HG03457 (cell line): ENCODE results near the gene ALX3.
"Not testable (repeated sequence)": the region's sequence is repeated elsewhere in the genome, so short reads cannot be mapped to it uniquely, and the experiment has no call there.

Source experiments
- ATAC-seq: cut with Tn5 transposase; IDR thresholded peaks from one replicate; pipeline ENCODE4 v1.9.1; 2021; ENCODE audit warnings: moderate number of reproducible peaks; ENCODE audit not compliant: unreplicated experiment

ALX3 gene

GRCh38 chr1:110089561-110090275 is 19.2 kb upstream of the ALX3 start:
- ATAC-seq, result no peak

DNA sequence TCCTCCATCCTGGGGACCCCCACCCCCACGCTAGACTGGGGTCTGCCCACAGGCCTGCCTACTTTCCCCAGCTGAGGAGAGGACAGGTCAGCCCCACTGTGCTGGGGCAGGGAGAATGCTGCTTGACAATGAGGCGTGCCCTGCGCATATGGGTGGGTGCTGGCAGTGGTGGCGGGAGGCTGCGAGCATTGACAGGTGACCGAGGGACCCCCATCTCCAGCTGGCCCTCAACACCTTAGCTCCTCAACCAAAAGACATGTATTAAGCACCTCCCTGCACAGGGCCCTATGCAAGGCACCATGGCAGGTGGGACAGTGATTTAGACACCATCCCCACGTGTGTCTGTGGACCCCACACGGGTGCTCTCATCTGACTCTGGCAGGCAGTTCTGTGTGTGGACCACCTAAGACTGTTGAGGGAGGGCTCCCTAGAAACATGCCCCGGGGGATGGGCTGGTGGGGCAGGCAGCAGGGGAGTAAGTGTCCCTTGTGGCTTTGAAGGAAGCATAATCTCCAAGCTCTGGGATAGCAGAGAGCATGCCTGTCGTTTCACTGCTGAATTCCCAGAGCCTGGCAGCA is 18.4 kb upstream of the ALX3 start:
- no peak for ATAC-seq

GRCh38 chr1:110087812-110088738 is 17.6 kb upstream of the ALX3 start:
- ATAC-seq, result no peak

DNA sequence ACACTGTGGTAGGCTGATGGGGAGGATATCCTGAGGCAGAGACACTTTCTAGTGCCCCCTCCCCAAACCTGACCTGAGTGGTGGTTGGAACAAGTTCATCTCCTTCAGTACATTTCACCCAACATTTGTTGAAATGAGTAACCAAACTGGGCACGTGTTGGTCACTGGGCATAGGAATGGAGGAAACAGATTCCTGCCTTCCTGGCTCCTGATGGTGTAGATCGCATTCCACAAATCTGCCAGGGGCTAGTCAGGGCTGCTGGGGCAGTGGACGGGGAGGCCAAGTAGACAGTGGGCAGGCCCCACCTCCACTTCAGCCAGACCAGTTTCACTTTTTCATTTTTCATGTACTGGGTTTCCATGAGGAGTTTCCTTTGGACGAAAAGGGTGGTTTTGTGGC is 16.5 kb upstream of the ALX3 start:
- no peak for ATAC-seq

- ATAC-seq, result no peak
These were observed 15.2 kb upstream of the ALX3 start for GRCh38 chr1:110085671-110086070.

DNA sequence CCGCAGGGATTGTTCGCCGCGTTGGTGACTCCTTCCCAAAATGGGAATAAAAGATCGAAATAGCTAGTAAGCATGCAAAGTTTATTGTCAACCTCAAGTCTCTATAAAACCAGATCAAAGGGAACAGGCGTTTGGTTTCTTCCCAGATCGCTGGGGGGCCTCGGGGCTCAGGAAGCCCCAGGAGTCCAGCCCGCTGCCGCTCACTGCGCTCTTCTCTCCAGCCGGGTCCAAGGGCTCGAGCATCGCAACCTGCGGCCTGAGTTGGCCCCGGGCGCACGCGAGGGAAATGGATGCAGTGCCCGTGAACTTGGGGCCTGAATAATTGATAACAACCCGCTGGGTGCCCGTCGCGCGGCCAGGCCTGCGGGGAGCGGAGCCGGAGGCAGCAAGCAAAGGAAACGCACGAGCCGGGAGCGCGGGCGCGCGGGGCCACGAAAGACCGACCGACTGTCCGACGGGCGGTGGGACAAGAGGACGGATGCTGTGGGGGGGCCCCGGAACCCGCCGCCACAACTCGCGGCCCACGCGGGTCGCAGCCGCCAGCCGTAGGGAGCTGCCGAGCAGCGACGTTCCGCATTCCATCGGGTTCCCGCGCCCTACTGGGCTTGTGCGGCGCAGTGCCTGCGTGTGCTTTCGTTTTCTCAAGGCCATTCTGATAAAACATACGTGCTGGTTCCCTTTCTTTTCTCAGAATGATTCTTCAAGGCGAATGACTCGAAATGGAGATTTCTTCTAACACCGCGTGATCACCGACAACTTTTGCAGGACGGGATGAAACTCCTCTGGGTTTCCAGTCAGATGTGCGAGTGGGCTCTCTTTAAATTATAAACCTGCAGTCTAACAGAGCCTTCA is 14.0 kb upstream of the ALX3 start:
- no peak for ATAC-seq

DNA sequence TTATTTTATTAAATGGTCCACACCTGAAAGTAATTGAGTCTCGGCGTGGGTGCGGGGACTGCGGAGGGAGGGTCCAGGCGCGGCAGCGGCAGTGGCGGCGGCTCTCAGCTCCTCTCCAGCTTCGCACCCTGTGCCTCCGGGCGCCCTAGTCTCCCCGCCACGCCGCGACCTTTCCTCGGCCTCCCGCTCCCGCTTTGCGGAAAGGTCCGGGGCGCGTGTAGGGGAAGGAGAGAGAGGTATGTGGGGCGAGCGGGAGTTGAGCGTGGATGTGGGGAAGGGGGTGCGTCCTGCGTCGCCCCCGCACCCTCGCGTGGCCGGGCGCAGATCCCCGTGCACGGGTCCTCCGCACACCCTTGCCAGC is 13.4 kb upstream of the ALX3 start:
- ATAC-seq, result no peak

DNA sequence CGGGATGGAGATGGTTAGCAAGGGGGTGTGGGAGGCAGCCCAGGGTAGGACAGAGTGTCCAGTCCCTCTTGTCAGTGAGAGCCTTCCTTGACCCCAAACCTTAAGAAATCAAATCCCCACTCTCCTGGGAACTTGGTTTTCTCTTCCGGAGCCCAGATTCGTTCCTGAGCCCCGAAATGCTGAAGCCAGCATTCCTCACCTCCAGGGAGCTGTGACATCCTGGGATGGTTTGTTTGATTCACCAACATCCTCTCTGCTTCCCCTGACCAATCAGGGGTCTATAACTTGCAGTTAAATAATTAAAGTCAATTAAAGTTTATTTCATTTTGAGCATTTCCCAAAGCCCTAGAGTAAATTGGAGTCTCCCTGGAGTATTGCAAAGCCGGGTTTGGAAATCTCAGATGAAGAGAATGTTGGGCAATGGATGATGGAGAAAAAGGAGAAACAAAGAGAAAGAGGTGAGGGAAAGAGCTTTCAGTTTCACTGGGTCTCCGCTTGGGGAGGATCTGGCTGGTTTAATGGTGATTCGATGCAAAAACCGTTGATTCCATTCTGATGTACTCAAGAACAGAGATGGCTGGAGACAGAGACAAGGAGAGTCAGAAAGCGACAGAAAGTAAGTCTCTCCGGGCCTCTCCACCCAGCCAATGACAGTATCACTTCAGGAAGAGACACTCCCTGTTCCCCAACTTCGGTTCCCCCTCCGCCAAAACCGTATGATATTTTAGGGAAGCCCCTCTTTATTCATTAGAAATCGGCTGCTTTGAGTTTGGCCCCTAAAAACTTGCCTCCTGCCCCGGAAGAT is 12.8 kb upstream of the ALX3 start:
- ATAC-seq, result no peak

GRCh38 chr1:110082477-110082876 is 12.0 kb upstream of the ALX3 start:
- no peak for ATAC-seq

- ATAC-seq, result no peak
These were observed 10.6 kb upstream of the ALX3 start for GRCh38 chr1:110081061-110081460.

- ATAC-seq, result not testable (repeated sequence)
These were observed 9.5 kb upstream of the ALX3 start for GRCh38 chr1:110079995-110080394.

DNA sequence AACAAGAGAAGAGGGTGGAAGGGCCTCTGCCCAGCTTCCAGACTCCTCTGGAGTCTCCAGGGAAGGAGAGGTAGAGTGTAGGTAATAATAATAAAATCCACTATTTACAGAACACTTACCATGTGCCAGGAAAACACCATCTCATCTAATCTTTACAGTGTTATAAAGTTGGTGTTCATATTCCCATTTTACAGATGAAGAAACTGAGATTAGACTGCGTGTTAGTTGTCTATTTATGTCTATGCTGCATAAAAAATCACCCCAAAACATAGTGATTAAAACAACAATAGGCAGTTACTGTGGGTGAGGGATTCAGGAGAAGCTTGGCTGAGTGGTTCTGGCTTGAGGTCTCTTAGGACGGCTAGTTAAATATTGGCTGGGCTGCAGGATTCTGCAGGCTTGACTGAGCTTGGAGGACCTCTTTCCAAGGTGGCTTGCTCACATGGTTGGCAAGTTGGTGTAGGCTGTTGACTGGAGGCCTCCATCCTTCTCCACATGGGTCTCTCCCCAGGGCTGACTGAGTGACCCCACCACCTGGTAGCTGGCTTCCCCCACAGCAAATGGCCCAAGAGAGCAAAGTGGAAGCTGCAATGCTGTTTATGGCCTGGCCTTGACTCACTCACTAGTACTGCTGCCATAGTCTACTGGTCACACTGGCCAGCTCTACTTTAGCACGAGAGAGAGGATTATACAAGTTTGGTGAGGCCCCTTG is 6.5 kb upstream of the ALX3 start:
- no peak for ATAC-seq

- ATAC-seq, result no peak
These were observed 3.7 kb upstream of the ALX3 start for GRCh38 chr1:110074166-110074565.

DNA sequence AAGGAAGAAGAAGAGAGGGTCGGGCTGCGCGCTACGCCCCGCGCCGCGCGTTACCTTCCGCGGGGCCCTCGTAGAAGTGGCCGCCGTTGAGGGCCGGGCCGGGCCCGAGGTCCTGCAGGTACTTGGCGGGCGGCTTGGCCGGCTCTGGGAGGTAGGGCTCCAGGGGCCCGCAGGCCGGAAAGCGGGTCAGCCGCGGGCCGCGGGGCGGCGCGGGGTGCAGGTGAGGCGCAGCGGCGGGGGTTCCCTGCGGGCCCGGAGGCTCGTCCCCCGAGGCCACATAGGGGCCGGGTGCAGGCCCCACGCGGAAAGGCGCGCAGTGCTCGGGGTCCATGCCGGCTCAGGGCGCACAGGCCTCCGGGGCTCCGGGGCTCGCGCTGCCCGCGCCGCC is 196 bp downstream of the ALX3 start:
- ATAC-seq, result no peak

GRCh38 chr1:110069404-110070281 is 829 bp downstream of the ALX3 start:
- no peak for ATAC-seq

GRCh38 chr1:110068646-110069403 is 1.6 kb downstream of the ALX3 start:
- no peak for ATAC-seq

- ATAC-seq, result no peak
These were observed 2.4 kb downstream of the ALX3 start for GRCh38 chr1:110067893-110068645.
